HEK293T (cell line): ENCODE measurements around the gene DUSP8.

Experiments used
- CTCF ChIA-PET: fragments of 350-600 bp; formaldehyde crosslinking; extraction: SDS; loops from one replicate; lab custom pipeline; 2021; ENCODE audit warnings: antibody characterized with exemption, inconsistent platforms; lab: Yijun Ruan, JAX
- POLR2A ChIA-PET: fragments of 350-600 bp; formaldehyde crosslinking; extraction: SDS; loops from one replicate; lab custom pipeline; 2020; ENCODE audit warnings: antibody characterized with exemption, inconsistent platforms; lab: Yijun Ruan, JAX
- DNase-seq: peaks from one replicate; pipeline ENCODE4 v3.0.0; 2012; ENCODE audit warnings: mixed read lengths; ENCODE audit errors: extremely low spot score
- ARNT ChIP-seq: fragments of 450-650 bp; IDR thresholded peaks from 2 replicates; pipeline ENCODE4 v1.6.1; 2017; ENCODE audit warnings: mild to moderate bottlenecking
- BHLHE40 ChIP-seq: fragments of 450-650 bp; IDR thresholded peaks from 2 replicates; pipeline ENCODE4 v1.6.1; 2016; ENCODE audit warnings: mild to moderate bottlenecking, moderate library complexity, borderline replicate concordance
- CTBP1 ChIP-seq: fragments of 450-650 bp; IDR thresholded peaks from 2 replicates; pipeline ENCODE4 v1.6.1; 2016; ENCODE audit warnings: borderline replicate concordance
- ELF4 ChIP-seq: fragments of 450-650 bp; IDR thresholded peaks from 2 replicates; pipeline ENCODE4 v1.6.1; 2017; ENCODE audit warnings: antibody characterized with exemption
- FOXA1 ChIP-seq: fragments of 450-650 bp; IDR thresholded peaks from 2 replicates; pipeline ENCODE4 v1.6.1; 2016; ENCODE audit warnings: mild to moderate bottlenecking
- FOXK2 ChIP-seq: fragments of 450-650 bp; IDR thresholded peaks from 2 replicates; pipeline ENCODE4 v1.6.1; 2016; ENCODE audit warnings: mild to moderate bottlenecking
- FOXM1 ChIP-seq: fragments of 450-650 bp; IDR thresholded peaks from 2 replicates; pipeline ENCODE4 v1.6.1; 2017; ENCODE audit warnings: mild to moderate bottlenecking, borderline replicate concordance
- HDGF ChIP-seq: fragments of 450-650 bp; IDR thresholded peaks from 2 replicates; pipeline ENCODE4 v1.6.1; 2017; ENCODE audit warnings: antibody characterized with exemption, borderline replicate concordance
- L3MBTL2 ChIP-seq: fragments of 450-650 bp; conservative IDR thresholded peaks from 2 replicates; pipeline ENCODE4 v1.6.1; 2016; ENCODE audit warnings: mild to moderate bottlenecking
- LEF1 ChIP-seq: fragments of 450-650 bp; IDR thresholded peaks from 2 replicates; pipeline ENCODE4 v1.6.1; 2017; ENCODE audit warnings: mild to moderate bottlenecking, borderline replicate concordance
- NFRKB ChIP-seq: fragments of 450-650 bp; IDR thresholded peaks from 2 replicates; pipeline ENCODE4 v1.6.1; 2016; ENCODE audit warnings: mild to moderate bottlenecking, moderate library complexity
- SP1 ChIP-seq: fragments of 450-650 bp; IDR thresholded peaks from 2 replicates; pipeline ENCODE4 v1.6.1; 2017
- SUZ12 ChIP-seq: fragments of 450-650 bp; IDR thresholded peaks from 2 replicates; pipeline ENCODE4 v1.6.1; 2016; ENCODE audit warnings: mild to moderate bottlenecking
- TARDBP ChIP-seq: fragments of 450-650 bp; IDR thresholded peaks from 2 replicates; pipeline ENCODE4 v1.6.1; 2016
- ZNF384 ChIP-seq: fragments of 450-650 bp; IDR thresholded peaks from 2 replicates; pipeline ENCODE4 v1.6.1; 2016
- TF ChIP-seq, protein P1 (sequence below): fragments of 450-650 bp; IDR thresholded peaks from 2 replicates; pipeline ENCODE4 v1.6.1; 2016

The DUSP8 gene

DNA sequence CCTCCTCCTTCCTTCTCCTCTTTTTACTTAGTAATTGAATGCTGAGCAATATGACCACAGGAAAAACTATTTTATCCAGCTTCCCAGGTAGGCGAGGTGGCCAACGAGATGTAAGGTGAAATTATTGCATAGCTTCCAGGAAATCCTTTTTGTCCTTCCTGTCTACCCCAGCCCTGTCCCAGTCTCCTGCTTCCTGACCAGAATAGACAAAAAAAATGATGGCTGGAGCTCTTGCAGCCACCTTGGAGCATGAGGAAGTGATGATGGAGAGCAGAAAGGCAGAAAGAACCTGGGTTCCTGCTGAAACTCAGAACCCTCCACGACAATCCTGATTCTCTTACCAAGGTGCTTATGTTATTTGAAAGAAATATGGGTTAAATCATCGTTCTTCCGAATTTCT, 33.9 kb downstream of the DUSP8 start:
- ChIA-PET CTCF (no interaction called here), POLR2A (no interaction called here)
- DNase-seq: no peak
- TF ChIP-seq HDGF: no peak
- TF ChIP-seq FOXA1: no peak
- no peak for TF ChIP-seq ELF4
- TF ChIP-seq SUZ12: no peak
- no peak for TF ChIP-seq SP1
- TF ChIP-seq, protein P1, sequence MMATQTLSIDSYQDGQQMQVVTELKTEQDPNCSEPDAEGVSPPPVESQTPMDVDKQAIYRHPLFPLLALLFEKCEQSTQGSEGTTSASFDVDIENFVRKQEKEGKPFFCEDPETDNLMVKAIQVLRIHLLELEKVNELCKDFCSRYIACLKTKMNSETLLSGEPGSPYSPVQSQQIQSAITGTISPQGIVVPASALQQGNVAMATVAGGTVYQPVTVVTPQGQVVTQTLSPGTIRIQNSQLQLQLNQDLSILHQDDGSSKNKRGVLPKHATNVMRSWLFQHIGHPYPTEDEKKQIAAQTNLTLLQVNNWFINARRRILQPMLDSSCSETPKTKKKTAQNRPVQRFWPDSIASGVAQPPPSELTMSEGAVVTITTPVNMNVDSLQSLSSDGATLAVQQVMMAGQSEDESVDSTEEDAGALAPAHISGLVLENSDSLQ: no peak
- TF ChIP-seq TARDBP: no peak

DNA sequence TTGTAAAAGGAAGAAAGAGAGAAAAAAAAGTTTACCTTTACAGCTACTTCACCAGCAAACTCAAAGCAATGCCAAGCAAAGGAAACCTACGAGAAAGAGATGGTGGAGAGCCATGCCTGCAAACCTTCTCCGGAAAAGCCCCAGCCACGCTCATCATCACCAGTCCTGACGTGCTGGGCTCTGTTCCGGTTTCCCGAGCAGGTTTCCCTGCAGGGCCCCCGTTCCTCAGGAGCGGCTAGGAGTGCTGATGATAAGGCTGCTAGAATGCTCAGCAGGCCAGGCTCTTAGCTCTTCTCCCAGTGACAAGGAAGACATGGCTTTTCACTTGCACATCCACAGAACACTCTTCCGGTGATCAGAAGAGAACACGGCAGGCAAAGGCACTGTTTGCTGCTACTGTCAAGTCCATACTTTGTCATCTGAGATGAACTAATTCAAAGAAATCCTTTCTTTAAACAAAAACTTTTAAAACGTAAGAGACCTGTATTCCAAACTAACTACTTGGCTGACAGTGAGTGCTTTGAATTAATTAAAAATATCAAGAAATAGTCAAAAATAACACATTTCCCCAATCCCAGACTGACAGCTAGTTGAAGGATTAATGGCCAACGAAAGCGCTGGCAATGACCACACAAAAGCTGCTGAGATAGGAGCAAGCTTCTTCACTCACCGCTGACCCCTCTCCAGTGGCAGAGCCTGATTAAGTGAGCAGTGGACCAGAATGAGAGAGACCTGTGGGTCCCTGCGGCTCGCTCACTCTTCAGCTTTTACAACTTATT, 35.8 kb downstream of the DUSP8 start:
- ChIA-PET POLR2A (no interaction called here), CTCF (no interaction called here)
- no peak for DNase-seq
- TF ChIP-seq FOXA1 (no peak), LEF1 (no peak), SUZ12 (no peak), HDGF (no peak), ARNT (no peak), FOXM1 (no peak), BHLHE40 (no peak), L3MBTL2 (no peak), TARDBP (no peak), NFRKB (no peak), FOXK2 (no peak), ZNF384 (no peak), ELF4 (no peak)
- TF ChIP-seq, protein P1: no peak

DNA sequence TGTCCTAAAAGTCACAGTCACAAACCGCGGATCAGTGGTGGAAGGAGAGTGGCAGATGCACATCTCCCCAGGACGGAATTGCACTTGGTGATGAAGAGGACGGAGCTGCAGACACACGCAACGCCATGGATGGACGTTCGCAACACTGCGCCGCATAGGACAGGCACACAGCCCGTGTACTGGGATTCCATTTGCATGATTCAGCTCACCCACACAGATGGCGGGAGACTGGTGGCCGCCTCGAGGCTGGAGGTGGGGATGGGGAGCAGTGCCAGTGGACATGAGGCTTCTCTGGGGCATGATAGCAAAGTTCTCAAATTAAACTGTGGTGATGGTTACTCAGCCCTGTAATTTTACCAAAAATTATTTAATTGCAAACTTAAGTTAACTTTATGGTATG, 37.4 kb downstream of the DUSP8 start:
- ChIA-PET CTCF (no interaction called here), POLR2A (no interaction called here)
- no peak for DNase-seq
- no peak for TF ChIP-seq ZNF384
- no peak for TF ChIP-seq FOXA1
- no peak for TF ChIP-seq FOXK2
- TF ChIP-seq LEF1: no peak
- no peak for TF ChIP-seq SUZ12
- no peak for TF ChIP-seq CTBP1
- TF ChIP-seq, protein P1: no peak
- no peak for TF ChIP-seq NFRKB
- TF ChIP-seq TARDBP: no peak
- TF ChIP-seq HDGF: no peak
- no peak for TF ChIP-seq L3MBTL2
- no peak for TF ChIP-seq ELF4
- TF ChIP-seq ARNT: no peak
- TF ChIP-seq FOXM1: no peak
- TF ChIP-seq BHLHE40: no peak
- TF ChIP-seq SP1: no peak

DNA sequence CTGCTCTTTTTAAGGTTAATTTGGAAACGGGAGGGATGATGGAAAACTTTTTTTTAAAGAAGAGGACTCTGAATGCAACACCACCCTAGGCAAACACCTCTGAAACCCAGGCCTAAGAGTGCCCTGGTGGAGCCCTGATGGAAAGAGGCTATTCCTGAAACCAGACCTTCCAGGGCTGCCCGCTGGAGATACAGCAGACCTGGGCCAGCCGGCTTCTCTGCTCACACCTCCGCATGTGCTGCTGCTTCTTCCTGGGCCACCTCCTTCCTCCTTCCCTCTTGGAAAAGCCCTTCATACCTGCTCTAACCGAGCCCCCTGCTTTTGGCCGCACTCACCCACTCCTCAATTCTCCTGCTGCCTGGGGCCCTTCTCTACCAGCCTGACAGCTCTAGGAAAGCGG, 37.9 kb downstream of the DUSP8 start:
- DNase-seq: no peak
- ChIA-PET CTCF (no interaction called here), POLR2A (no interaction called here)
- TF ChIP-seq L3MBTL2: no peak

DNA sequence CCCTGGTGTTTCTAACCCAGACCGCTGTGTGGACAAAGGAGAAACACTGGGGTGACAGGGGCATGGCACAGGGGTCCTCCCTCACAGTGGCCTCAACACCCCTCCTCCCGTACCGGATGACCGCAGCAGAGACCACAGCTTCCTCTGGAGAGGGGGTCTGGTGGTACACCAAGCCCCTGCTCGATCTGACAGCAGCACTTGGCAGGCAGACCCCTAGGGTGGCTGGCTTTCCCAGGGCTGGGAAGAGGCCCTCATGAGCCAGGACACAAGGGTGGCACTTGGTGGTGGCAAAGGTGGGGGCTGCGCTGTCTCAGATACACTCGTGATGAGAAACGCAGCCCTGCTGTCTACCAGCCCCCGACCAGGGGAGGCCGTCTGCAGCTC, 38.7 kb downstream of the DUSP8 start:
- ChIA-PET POLR2A (no interaction called here), CTCF (no interaction called here)
- TF ChIP-seq LEF1 (no peak), SUZ12 (no peak), TARDBP (no peak), NFRKB (no peak), FOXA1 (no peak), CTBP1 (no peak), ZNF384 (no peak), BHLHE40 (no peak), SP1 (no peak), ELF4 (no peak), FOXK2 (no peak)
- no peak for DNase-seq

DNA sequence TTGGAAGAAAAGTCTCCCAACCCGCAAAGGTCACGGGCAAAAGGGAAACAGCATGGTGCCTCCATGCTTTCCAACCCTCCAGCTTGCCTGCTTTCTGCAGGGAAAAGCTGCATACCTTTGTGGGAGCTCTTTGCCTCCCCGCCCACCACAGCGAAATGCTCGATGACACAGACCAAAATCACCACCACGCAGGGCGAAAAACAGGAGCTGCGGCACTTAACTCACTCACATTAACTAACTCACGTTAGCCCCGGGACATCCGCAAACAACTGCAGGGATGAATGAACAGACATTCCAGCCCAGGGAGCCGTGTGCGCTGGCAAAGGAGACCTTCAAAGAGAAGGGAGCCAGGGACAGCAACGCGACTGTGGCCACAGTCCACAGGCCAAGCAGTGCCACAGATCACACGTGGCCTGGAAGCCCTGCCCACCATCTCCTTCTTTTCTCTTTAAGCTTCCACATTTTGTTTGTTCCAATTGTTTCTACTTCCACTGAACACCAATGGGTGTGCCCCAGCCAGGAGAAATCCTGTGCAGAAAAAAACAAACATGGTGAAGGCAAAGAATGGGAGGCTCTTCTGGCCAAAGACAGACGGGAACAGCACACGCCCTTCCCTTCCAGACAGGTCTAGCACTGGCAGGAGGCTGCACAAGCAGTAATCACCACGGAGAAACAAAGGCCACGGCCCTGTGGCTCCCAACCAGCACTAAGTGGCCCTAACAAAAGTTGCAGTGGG, 39.3 kb downstream of the DUSP8 start:
- DNase-seq: no peak
- TF ChIP-seq, protein P1: no peak
- CTCF ChIA-PET: no interaction called here
- POLR2A ChIA-PET: no interaction called here
